ENCODE measurements around the gene VASN.
"Not testable (repeated sequence)": the region's sequence is repeated elsewhere in the genome, so short reads cannot be mapped to it uniquely, and the experiment has no call there.

Gene VASN

DNA sequence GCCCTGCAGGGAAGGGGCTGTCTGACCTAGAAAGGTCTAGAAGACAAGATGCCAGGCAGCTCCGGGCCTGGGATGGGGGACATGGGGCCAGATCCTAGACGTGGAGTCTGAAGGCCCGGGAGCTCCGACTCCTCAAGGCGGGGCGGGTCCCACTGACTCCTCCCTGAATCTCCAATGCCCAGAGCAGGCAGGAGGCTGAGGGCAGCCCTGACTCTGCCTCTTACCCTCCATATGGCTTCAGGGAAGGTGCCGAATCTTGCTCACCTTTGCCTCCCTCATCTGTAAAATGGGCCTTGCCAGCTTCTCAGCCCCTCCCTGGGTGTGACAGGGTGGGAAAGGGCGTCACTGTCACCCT, 14.8 kb downstream of the VASN start:
- no peak for DNase-seq

DNA sequence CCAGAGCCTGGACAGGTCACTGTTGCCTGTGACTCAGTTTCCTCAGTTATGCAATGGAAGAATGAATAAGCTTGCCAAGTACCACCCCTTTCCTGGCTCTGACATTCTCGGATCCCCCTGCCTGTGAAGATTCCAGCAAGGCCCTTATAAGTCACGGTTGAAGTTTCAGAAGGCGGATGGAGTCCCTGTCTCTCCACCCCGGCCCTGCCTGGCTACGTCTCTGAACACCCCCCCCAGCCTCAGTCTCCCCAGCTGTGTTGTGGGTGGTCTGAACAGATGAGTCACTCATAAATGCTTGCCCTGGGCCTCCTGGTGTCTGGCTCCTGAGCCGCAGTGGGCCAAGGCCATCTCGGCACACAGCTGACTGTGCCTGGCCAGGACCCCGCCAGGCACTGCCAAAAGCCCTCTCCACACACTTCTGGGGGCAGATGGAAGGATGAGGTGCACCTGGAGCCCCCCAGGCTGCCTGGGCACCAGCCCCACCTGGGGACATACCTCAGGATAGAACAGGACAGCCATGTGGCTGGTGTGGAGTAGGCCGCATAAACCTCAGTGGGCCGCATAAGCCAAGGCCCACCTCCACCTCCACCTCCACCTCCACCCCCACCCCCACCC, 15.4 kb downstream of the VASN start:
- no peak for DNase-seq

DNA sequence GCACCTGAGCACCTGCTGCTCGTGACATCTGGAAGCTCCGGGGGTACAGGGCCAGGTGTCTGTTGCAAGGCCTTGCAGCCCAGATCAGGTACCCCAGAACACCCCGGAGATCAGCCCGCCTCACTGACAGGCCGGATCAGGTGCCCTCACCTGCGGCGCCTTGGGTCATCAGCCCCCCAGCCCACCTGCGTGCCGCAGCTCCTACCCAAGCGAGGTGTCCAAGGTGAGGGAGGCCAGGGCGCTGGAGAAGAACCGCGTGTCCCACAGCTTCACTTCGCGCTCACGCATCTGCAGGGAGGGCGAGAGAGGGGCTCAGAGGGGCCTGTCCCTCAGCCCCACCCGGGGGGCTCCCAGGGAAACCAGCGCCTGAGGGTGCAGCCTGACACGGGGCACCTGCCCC, 16.1 kb downstream of the VASN start:
- no peak for DNase-seq

DNA sequence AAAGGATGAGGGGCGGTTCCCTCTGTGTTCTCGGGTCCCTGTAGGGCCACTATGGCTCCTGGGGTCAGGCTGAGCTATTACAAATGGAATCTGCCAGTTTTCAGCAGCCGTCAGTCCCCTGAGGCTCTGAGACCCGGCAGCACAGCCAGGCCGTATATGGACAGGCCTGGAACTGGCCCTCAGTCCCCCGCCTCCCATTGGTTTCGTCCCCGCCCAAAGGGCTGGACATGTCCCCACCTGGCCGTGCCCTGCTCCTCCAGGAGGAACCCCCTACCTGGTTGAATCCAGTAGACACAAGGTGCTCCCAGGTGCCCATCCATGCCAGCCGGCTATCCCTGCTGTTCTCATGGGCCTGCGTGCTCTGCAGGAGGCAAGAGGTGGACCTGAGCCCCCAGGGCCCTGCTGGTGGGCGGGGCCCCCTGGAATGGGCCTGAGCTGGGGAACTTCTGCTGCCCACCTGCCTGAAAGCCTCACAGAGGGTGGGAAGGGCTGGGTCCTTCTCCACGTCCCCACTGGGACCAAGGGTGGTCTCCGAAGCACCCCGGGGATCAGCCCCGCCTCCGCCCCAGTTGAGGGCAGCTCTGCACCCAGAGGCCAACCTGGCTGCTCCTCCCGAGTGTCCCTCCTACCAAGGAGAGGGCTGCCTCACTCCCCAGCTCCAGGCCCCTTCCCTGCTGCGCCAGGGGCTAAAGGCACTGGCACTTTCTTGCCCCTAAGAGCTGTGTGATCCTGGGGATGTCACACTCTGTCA, 16.8 kb downstream of the VASN start:
- DNase-seq: no peak

DNA sequence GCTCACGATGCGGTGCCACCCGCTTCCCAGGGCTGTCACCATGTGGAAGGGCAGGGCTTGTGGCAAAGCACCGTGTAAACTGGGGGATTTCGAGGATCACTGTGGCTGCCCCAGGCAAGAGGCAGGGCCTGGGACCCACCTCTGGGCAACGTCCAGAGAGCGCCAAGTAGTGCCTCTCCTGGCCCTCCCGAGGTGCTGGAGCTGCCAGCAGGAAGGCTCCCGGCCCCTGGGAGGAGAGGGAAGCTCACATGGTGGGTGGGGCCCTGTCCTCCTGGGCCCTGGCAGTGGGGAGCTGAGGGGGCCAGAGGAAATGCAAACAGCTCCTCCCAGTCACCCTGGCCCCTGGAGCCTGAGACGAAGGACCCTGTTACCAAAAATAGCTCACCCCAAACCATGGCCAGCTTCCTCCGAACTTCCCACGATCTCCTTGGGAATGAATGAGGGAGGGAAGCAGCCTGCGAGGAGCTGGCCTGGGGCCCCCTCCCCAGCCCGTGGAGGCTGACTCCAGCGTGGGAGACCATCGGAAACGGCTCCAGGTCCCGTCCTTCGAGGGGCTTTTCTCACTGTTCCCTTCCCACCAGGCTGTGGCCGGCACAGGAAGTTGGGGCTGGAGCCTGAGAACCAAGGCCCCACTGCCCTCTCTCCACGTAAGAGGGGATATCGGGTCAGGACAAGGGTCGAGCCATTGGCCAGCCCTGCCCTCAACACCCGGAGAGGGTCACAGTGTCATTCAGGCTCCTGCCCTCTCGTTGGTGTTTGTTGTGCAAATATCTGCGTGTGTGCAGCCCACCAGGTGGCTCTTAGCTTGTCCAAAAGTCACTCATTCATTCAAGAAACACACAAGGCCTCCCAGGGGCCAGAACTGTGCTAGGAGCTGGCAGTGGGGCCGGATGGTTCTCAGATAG, 17.7 kb downstream of the VASN start:
- DNase-seq: no peak

DNA sequence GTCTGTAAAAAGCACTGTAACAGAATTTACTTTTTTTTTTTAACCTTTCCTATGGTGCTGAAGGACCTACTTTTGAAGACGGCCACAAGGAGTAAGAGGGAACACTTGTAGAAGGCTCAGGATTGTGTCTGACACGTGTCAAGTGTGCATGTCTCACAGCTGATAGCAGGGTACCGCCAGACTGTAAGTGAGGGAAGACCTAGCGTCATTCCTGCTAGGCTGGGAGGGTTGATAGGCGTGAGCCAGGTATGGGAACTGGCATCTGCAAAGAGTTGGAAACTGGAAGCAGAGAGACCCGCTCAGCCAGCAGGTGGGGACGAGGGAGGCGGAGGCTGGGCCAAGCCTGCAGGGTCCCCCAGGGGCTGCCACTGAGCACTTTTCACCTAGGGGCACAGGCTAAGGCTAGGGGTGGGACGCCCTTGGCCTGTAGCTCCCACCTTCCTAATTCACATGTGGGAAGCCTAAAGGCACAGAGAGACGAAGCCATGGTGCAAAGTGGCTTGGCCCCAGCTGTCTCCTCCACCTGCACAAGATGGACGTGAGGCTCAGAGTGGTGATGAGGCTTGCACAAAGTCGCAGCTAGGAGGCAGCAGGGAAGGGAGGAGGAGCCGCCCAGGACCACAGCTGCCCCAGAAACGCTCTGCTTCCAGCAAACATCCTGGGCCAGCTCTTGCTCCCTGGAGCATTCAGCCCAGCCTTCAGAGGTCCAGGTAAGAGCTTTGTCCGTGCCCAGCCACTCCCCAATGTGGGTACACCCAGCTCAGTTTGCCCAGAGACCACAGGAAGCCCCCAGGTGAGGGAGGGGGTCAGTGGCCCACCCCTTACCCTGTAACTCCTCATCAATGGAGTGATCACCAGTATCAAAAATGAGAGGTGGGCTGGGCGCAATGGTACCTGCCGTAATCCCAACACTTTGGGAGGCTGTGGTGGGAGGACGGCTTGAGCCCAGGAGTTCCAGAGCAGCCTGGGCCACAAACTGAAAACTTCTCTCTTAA, 18.9 kb downstream of the VASN start:
- no peak for DNase-seq

DNA sequence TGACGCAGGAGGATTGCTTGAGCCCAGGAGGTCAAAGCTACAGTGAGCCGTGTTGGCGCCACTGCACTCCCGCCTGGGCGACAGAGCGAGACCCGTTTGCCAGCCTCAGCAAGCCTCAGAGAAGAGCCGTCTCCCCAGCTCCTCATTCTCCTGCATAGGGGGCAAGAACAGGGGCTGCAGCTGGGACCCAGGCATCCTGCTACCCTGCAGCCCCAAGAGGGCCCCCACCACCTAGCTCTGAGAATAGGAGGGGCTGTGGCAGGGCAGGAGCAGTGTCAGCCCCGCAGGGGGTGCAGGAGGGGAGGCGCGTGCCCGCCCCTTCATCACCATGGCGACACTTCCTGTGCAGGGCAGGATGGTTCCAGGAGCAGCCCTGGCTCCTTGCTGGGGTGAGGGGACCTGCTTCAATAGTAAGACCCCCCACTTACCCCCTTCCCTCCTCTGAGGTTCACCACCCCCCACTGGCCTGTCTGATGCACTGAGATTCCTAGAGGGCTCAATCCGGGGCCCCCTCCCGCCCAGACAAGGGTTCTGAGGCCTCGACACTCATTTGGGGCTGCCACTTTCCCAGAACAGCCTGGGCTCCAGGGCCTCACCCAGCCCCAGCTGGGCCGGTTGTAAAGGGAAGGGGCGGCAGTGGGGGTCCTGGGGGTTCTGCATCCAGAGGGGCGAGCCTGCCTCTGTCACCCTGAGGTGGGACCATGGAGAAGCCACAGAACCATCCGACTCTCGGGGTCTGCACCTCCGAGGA, 20.2 kb downstream of the VASN start:
- no peak for DNase-seq

DNA sequence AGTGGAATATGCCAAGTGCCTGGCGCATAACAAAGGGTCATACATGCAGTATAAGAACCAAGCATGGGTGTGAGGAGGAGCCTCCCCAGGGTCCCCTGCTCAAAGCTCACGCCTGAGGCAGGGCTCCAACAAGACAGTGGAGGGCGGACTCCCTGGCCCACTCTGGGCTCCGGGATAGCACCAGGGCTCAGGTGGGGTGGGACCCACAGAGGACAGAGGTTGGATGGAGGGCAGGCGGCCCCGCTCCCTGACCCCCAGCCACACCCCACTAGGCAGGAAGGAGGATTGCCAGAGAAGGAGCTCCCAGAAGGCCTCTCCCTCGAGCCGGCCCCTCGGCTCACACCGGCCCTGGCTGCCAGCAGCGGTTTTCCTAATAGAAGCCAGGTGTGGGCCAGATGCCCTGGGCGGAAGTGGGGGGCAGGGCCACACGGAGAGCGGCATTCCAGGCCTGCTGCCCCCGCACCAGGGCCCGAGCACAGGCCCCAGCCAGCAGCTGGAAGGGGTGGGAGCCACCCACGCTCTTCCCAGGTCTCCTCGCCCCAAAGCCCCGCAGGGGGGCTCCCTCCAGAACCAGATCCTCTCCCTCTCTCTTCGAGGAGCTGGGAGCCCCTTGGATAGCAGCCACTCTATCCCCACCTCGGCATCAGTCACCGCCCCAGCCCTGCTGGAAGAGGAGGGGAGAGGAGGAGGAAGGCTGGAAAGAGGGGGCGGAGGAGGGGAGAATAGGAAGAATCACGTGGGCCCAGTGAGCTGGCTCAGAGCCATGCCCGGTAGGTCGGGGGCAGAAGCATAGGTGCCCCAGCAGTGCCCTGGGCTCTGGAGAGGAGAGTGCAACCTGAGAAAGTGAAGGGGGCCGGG, 21.0 kb downstream of the VASN start:
- DNase-seq: no peak

DNA sequence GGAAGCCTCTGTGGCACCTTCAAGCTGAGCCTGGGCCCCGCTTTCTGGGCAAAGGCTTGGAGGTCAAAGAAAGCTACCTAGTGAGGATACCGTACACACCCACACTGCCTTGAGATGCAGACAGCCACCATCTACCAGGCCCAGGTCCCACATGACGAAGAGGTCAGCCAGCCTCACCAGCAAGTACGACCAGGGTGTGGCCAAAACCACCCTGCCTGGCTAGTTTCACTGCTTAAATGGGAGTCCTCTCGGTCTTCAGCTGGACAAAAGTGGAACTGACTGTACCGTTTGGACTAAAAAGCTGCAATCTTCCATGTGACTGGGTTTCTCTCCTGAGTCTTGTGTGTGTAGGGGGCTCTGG, 21.6 kb downstream of the VASN start:
- no peak for DNase-seq

DNA sequence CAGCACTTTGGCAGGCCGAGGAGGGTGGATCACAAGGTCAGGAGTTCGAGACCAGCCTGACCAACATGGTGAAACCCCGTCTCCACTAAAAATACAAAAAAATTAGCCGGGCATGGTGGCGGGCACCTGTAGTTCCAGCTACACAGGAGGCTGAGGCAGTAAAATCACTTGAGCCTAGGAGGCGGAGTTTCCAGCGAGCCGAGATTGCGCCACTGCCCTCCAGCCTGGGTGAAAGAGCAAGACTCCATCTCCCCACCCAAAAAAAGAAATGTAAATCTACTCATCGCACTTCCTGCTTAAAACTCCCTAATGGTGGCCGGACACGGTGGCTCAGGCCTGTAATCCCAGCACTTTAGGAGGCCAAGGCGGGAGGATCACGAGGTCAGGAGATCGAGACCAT, 22.2 kb downstream of the VASN start:
- not testable (repeated sequence) for DNase-seq

DNA sequence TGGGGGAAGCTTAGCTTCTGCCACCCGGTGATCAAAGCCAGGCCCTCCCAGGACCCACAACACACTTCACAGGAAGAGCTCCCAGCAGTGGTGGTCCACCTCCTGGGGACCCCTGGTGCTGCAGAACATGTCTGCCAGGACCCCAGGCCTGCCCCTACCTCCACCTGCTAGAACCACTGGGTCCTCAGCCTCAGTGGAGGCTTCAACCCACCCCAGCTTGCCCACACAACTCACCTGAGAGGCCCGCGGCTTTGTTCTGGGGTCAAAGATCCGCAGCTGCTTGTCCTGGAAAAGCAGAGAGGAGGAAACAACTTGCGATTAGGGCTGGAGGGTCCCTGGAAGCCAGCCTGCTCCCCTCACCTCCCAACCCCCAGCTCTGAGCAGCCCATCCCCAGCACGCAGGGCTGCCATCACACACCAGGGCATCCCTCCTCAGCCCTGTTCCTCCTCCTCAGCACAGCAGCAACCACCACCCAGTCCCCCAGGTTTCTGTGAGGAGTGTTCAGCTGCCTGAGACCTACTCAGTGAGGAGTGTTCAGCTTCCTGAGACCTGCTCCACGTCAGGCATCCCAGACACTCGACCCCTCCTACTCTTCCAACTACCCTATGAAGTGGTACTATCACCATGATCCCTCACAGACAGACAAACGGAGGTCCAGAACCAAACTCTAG, 23.5 kb downstream of the VASN start:
- no peak for DNase-seq

DNA sequence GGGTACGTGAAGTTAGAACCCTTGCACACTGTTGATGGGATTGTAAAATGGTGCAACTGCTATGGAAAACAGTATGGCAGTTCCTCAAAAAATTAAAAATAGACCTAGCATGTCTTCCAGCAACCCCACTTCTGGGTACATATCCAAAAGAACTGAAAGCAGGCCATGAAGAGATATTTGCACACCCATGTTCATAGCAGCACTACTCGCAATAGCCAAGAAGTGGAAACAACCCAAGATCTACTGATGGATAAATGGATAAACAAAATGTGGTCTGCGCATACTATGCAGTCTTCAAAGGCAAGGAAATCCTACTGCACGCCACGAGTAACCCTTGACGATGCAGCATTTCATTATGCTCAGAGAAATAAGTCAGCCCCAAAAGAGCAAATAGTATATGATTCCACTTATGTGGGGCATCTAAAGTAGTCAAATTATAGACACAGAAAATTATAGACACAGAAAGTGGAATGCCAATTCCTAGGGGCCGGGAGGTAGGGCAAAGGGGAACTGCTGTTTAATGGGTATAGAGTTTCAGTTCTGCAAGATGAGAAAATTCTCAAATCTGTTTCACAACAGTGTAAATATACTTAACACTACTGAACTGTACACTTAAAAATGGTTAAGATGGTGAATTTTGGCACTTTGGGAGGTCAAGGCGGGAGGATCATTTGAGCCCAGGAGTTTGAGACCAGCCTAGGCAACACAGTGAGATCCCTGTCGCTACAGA, 27.5 kb downstream of the VASN start:
- no peak for DNase-seq

DNA sequence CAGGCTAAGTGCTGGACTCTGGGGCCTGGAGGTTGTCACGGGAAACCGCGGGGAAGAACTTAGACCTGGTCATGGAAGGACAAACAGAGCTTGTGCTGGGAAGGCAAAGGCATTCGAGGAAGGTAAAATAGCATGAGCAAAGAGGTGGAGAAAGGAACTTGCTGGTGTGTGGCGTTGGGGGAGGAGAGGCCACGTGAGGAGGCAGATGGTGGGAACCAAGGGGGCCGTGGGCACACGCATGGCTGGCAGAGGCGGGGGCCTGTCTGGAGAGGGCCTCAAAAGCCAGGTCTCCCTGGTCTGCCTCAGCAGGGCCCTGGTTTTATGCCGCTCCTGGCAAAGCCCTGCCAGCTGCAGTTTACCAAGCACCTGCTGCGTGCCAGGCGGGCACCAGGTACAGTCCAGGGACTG, 29.4 kb downstream of the VASN start:
- DNase-seq: no peak

DNA sequence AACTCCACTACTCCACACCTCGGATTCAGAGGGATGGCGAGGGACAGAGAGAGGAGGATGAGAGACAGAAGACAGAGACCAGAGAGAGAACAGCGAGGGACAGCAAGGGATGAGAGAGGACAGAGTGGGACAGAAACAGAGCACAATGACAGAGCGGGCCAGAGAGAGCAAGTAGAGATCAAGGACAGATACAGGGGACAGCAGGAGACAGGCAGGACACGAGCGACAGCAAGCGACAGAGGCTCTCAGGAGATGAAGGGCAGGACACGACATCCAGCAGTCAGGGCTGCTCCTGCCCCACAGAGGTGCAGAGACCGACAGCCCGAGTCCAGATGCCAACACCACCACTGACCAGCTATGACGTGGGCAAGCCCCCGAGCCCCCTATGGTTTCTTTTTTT, 29.9 kb downstream of the VASN start:
- no peak for DNase-seq

DNA sequence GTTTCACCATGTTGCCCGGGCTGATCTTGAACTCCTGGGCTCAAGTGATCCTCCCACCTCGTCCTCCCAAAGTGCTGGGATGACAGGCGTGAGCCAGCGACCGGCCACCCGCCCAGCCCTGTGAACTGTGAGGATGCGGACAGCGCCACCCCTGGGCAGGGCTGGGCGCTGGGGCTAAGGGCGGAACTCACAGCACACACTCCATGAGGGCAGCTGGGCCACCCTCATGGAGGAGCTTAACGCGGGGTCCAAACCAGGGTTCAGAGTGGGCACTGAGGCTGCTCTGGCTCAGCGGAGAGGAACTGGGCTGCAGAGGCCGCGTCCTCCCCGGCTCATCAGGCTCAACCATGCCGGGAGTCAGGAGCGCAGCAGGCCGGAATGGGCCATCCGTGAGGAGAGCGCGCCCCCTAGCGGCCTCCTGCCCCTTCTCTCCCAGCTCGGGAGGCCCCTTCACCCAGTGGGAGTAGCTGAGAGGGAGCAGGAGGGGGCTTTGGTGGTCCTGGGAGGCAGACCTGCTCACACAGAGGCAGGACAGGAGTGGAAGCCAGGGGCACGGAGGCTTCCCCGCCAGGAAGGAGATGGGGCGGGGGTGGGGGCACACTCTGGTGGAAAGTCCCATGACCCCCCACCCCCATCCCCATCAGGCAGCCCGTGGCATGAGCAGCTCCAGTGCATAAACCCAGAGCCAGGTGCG, 30.9 kb downstream of the VASN start:
- DNase-seq: peak in 1 of 2 experiments; percentile 5

DNA sequence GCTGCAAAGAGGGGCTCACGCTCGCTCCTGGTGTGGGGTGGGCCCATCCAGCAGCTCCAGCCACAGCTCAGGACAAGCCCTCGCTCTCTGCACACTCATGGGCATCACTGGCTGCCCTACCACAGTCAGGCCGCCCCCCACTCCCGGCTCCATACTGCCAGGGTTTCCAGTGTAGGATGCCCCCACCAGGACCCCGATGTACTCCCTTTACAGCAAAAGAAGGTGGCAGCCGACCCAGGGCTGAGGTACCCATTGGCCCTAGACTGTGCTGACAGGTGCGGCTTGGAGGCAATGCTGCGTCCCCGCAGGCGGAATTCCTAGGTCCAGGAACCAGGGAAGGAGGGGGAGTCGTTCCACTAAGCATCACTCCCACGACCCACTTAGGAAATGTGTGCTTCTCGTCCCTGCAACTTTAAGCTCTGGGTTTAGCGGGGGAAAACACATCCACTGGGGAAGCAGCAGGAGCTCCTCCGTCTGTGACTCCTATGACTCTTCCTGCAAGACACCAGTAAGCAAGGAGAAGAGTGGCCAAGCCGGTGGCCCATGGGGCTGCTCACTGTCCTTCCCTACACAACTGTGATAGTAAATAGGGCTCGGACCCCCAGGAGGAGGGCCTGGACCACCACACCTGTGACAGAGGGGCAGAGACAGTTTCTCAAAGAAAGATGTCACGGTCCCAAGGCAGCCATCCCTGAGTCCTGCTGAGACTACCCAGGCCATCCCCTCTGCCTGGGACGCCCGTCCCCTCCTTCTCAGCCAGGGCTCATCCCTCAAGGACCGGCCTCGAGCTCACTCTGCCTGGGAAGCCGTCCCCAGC, 31.7 kb downstream of the VASN start:
- DNase-seq: no peak

DNA sequence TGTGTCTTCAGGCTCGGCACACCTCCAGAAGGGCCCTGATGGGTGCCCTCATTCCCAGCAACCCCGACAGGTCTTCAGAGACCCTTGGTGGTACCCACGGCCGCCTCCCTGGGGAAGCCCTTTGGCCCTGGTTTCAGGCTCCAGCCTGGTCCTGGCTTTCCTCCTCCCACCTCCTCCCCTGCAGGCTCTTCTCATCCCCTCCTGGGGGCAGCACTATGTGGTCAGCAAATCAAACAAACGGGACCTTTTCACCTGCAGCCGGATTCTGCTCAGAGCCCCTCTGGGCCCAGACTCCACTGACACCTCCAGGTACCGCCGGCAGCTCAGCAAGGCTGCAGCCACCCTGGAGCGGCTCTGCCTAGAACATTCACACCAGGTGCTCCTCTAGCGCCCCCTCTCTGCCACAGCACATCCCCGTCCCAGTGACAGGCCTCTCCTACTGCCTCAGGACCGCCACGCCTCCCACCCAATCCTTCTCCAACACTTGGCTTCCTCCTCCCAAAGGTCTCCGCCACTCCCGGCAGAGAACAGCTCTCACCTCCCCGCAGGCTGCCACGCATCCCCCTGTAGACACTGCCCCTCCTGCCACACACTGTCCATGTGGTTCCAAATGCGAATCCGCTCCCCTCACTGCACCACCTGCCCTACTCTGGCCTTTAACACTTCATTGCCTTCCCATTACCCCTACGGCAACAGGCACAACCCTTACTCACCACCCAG, 32.8 kb downstream of the VASN start:
- peak; percentile 23 to 34 for DNase-seq
